ENCODE measurements around the gene FAM114A2. TPM values are rescaled to one million over a fixed set of nuclear protein-coding genes. Genes with fewer than 3 reads are reported as not detected.

FAM114A2 gene
- total and polyA plus RNA-seq, 7 donors, result 4.9 to 41.0 (median 14.3) TPM

DNA sequence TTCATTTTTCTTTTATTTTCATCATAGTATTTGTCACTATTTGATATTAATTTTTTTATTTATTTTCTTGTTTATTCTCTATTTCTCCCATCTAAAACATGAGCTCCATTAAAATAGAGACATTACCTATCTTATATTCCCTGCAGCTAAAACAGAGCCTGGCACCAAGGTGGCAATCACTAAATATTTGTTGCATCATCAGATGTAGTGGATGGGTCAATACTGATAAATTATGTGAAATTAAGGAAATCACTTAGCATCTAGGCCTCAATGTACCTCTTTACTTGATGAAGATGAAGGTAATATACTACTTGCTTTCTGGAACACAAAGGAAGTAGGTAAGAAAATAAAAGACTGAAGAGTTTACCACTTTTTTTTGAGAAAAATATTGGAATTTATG, 24.7 kb upstream of the FAM114A2 start:
- no peaks in the 10 kb centered on the region for H3K36me3 ChIP-seq
- no peak overlapping the region for H3K4me3 ChIP-seq
- intact Hi-C loops (cut with DNase I), result no loop called here
- no peaks in the 10 kb centered on the region for H3K27me3 ChIP-seq
- H3K9me3 ChIP-seq, result no peaks in the 10 kb centered on the region
- no peak overlapping the region for H3K27ac ChIP-seq
- TF ChIP-seq EP300 (IDR thresholded peaks at IDR 0.05), result no peak
- TF ChIP-seq POLR2AphosphoS5 (IDR thresholded peaks at IDR 0.05), result no peak
- no peak for TF ChIP-seq POLR2A (IDR thresholded peaks at IDR 0.05)
- TF ChIP-seq, protein P1, sequence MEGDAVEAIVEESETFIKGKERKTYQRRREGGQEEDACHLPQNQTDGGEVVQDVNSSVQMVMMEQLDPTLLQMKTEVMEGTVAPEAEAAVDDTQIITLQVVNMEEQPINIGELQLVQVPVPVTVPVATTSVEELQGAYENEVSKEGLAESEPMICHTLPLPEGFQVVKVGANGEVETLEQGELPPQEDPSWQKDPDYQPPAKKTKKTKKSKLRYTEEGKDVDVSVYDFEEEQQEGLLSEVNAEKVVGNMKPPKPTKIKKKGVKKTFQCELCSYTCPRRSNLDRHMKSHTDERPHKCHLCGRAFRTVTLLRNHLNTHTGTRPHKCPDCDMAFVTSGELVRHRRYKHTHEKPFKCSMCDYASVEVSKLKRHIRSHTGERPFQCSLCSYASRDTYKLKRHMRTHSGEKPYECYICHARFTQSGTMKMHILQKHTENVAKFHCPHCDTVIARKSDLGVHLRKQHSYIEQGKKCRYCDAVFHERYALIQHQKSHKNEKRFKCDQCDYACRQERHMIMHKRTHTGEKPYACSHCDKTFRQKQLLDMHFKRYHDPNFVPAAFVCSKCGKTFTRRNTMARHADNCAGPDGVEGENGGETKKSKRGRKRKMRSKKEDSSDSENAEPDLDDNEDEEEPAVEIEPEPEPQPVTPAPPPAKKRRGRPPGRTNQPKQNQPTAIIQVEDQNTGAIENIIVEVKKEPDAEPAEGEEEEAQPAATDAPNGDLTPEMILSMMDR (IDR thresholded peaks at IDR 0.05), result no peak
- H3K4me1 ChIP-seq, result no peaks in the 10 kb centered on the region
- DNase-seq, result no peak

DNA sequence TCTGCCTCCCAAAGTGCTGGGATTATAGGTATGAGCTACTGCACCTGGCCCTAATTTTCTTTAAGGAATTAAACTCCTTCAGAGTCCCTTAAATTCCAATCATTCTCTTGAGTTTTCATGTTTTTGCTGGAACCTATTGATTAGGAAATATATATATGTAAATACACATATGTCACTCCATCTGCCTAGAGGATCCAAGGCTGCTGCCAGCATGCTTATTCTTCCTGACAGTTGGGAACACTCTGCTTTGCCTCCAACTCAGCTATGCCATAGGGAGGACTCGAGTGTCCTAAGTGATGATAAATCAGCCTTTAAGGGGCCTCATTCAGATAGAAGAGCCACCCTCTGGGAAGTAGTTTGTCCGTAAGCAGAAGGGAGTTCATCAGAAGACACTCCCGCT, 21.9 kb upstream of the FAM114A2 start:
- Histone ChIP-seq H3K4me3 (no peak overlapping the region), H3K27me3 (no peaks in the 10 kb centered on the region), H3K36me3 (no peaks in the 10 kb centered on the region), H3K27ac (no peak overlapping the region), H3K4me1 (peaks cover 0 to 7% (median 0%) of the 10 kb centered on the region in 4 donors), H3K9me3 (no peaks in the 10 kb centered on the region)
- intact Hi-C loops (cut with DNase I), result no loop called here
- whole genome bisulfite sequencing, 2 donors, result 87 to 98% methylated on average over 3 of the region's 3 CpGs
- TF ChIP-seq, protein P1 (IDR thresholded peaks at IDR 0.05), result no peak
- TF ChIP-seq EP300 (IDR thresholded peaks at IDR 0.05), result no peak
- no peak for DNase-seq

DNA sequence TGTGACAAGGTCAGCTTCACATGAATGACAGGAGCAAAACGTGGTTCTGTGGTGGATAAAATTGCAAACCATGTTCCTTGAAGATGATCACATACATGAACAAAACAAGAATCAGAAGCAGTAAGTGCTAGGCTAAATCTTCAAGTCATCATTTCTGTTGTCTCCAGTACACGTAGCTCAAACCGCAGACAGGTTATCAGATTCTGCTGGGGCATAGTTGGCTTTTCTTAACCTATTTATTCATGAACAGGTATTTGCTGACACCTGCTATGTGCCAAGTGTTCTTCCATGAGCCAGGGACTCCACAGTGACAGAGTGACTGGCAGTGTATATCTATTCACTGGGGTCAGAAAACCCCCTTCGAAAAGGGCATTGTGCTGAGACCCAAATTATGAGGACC, 20.9 kb upstream of the FAM114A2 start:
- H3K27ac ChIP-seq, result no peak overlapping the region
- H3K4me3 ChIP-seq, result no peak overlapping the region
- no peaks in the 10 kb centered on the region for H3K27me3 ChIP-seq
- H3K9me3 ChIP-seq, result no peaks in the 10 kb centered on the region
- intact Hi-C loops (cut with DNase I), result no loop called here
- peaks cover 0 to 10% (median 4%) of the 10 kb centered on the region in 4 donors for H3K36me3 ChIP-seq
- 81 to 83% methylated on average over 4 of the region's 4 CpGs for WGBS, 2 donors
- DNase-seq, result no peak
- H3K4me1 ChIP-seq, result peaks cover 0 to 7% (median 0%) of the 10 kb centered on the region in 4 donors
- TF ChIP-seq, protein P1 (IDR thresholded peaks at IDR 0.05), result no peak

DNA sequence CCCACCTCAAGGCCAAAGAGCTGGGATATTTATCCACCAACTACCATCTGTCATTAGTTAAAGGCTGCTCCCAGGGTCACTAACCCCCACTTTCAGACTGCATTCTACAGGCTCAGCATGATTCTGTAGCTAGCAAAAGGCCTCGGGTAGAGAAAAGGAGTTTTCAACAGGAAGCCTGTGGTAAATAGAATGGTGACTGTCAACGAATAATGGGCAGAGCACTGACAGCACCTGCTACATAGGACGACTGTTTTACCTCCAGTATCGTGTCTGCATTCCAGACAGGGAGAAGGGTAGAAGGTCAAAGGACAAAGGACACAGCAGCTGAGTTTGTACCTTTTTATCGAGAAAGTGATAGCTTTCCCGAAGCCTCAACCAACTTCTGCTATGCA, 20.3 kb upstream of the FAM114A2 start:
- Histone ChIP-seq H3K4me3 (no peak overlapping the region), H3K36me3 (peaks cover 0 to 15% (median 4%) of the 10 kb centered on the region in 4 donors), H3K27me3 (no peaks in the 10 kb centered on the region), H3K9me3 (no peaks in the 10 kb centered on the region), H3K4me1 (peaks cover 0 to 7% (median 0%) of the 10 kb centered on the region in 4 donors), H3K27ac (no peak overlapping the region)
- intact Hi-C loops (cut with DNase I), result no loop called here
- no peak for DNase-seq
- no peak for TF ChIP-seq POLR2AphosphoS5 (IDR thresholded peaks at IDR 0.05)
- TF ChIP-seq EP300 (IDR thresholded peaks at IDR 0.05), result no peak
- TF ChIP-seq, protein P1 (IDR thresholded peaks at IDR 0.05), result no peak
- TF ChIP-seq POLR2A (IDR thresholded peaks at IDR 0.05), result no peak
- 59 to 67% methylated on average over 6 of the region's 6 CpGs for WGBS, 2 donors

All from sigmoid colon (tissue), 7 donors.